ENCODE data around the gene SEPTIN8. TPM values are rescaled to one million over a fixed set of nuclear protein-coding genes. Genes with fewer than 3 reads are reported as not detected.

SEPTIN8 gene
- total RNA-seq, 2 experiments from 2014 or later: 10.6 to 15.5 TPM

DNA sequence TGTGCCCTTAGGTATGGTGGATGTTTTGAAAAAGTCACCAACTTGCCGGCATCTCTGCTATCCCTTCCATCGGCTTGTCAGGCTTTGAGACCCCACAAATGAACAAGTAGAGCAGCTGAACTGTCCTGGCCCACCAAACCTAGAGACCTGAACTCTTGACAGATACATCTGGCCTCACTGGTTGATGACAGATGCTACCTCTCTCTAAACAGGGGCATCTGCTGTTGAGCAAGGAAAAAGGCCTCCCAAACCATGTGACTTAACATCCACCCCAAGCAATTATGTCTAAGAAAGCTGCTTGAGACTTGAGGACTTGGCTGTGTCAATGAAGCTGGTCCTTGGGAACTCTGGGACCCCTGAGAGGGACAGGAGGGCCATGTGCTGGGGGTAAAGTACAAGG, 27.5 kb downstream of the SEPTIN8 start:
- intact Hi-C loops (cut with micrococcal nuclease; ENCODE audit: unreplicated experiment): no loop called here
- POLR2A ChIA-PET: no interaction called here
- BruUV-seq (replicated peaks): no TSS peak

DNA sequence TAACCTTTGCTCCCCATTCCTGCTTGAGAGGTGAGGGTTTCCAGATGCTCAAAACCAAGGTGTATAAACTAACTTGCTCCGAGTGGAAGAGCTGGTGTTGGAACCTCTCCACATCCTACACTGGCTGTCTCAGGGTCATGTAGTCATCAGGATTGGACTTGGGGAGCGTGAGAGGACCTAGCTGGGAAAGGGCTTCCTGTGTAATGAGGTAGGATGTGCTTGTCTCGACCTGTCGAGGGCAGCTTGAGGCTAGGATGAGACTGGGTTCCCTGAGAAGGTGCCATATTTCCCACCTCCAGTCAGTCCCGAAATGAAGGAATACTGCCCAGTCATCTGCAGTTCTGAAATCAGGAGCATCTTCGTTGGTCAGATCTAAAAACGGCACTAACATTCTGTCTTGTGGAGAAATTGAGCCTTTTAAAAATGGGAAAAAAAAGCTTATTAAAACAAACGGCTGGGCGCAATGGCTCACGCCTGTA, 28.5 kb downstream of the SEPTIN8 start:
- ChIA-PET POLR2A (no interaction called here), CTCF (ENCODE audit: unreplicated experiment) (interaction anchor here (0.8 kb wide), 1 partner anchor 9 kb away, joined by 3 read pairs; no protein-coding TSS in a partner anchor)
- Histone ChIP-seq H3K36me3 (ENCODE audit: insufficient read depth, low read length) (no peaks in the 10 kb centered on the region), H3K9me3 (ENCODE audit: low read length) (no peaks in the 10 kb centered on the region), H3K4me3 (ENCODE audit: low read depth, low read length, poor library complexity, severe bottlenecking) (no peak overlapping the region), H3K9me2 (ENCODE audit: insufficient read depth, low read length) (no peaks in the 10 kb centered on the region), H2AFZ (ENCODE audit: low read length) (no peak overlapping the region), H3K27ac (ENCODE audit: low read depth, low read length, poor library complexity, severe bottlenecking) (no peak overlapping the region), H3K79me2 (ENCODE audit: insufficient read depth, low read depth, low read length) (no peaks in the 10 kb centered on the region), H3K4me1 (ENCODE audit: insufficient read depth, low read length, poor library complexity, severe bottlenecking) (no peaks in the 10 kb centered on the region), H3K4me2 (ENCODE audit: low read length) (no peak overlapping the region), H4K20me1 (ENCODE audit: insufficient read depth, low read length) (no peaks in the 10 kb centered on the region)
- TF ChIP-seq, protein P1, sequence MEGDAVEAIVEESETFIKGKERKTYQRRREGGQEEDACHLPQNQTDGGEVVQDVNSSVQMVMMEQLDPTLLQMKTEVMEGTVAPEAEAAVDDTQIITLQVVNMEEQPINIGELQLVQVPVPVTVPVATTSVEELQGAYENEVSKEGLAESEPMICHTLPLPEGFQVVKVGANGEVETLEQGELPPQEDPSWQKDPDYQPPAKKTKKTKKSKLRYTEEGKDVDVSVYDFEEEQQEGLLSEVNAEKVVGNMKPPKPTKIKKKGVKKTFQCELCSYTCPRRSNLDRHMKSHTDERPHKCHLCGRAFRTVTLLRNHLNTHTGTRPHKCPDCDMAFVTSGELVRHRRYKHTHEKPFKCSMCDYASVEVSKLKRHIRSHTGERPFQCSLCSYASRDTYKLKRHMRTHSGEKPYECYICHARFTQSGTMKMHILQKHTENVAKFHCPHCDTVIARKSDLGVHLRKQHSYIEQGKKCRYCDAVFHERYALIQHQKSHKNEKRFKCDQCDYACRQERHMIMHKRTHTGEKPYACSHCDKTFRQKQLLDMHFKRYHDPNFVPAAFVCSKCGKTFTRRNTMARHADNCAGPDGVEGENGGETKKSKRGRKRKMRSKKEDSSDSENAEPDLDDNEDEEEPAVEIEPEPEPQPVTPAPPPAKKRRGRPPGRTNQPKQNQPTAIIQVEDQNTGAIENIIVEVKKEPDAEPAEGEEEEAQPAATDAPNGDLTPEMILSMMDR (conservative IDR thresholded peaks at IDR 0.05; ENCODE audit: low read length): no peak
- TF ChIP-seq EZH2phosphoT487 (IDR thresholded peaks at IDR 0.05; ENCODE audit: borderline replicate concordance, low read depth, low read length): no peak
- intact Hi-C loops (cut with micrococcal nuclease; ENCODE audit: unreplicated experiment): no loop called here
- DNase-seq (ENCODE audit: low spot score): no peak
- BruUV-seq (replicated peaks): no TSS peak

More for the DNA sequence above, 27.5 kb downstream of the SEPTIN8 start:
- H3K4me3 ChIP-seq (ENCODE audit: low read depth, low read length, poor library complexity, severe bottlenecking): no peak overlapping the region
- H3K4me2 ChIP-seq (ENCODE audit: low read length): no peak overlapping the region
- CTCF ChIA-PET (ENCODE audit: unreplicated experiment): no interaction called here
- H3K27ac ChIP-seq (ENCODE audit: low read depth, low read length, poor library complexity, severe bottlenecking): no peak overlapping the region
- H3K36me3 ChIP-seq (ENCODE audit: insufficient read depth, low read length): no peaks in the 10 kb centered on the region
- no peak overlapping the region for H2AFZ ChIP-seq (ENCODE audit: low read length)
- H3K79me2 ChIP-seq (ENCODE audit: insufficient read depth, low read depth, low read length): no peaks in the 10 kb centered on the region
- no peaks in the 10 kb centered on the region for H3K9me3 ChIP-seq (ENCODE audit: low read length)
- DNase-seq (ENCODE audit: low spot score): no peak
- no peaks in the 10 kb centered on the region for H4K20me1 ChIP-seq (ENCODE audit: insufficient read depth, low read length)
- no peaks in the 10 kb centered on the region for H3K9me2 ChIP-seq (ENCODE audit: insufficient read depth, low read length)
- TF ChIP-seq EZH2phosphoT487 (IDR thresholded peaks at IDR 0.05; ENCODE audit: borderline replicate concordance, low read depth, low read length): no peak
- TF ChIP-seq, protein P1 (conservative IDR thresholded peaks at IDR 0.05; ENCODE audit: low read length): no peak
- H3K4me1 ChIP-seq (ENCODE audit: insufficient read depth, low read length, poor library complexity, severe bottlenecking): no peaks in the 10 kb centered on the region

DNA sequence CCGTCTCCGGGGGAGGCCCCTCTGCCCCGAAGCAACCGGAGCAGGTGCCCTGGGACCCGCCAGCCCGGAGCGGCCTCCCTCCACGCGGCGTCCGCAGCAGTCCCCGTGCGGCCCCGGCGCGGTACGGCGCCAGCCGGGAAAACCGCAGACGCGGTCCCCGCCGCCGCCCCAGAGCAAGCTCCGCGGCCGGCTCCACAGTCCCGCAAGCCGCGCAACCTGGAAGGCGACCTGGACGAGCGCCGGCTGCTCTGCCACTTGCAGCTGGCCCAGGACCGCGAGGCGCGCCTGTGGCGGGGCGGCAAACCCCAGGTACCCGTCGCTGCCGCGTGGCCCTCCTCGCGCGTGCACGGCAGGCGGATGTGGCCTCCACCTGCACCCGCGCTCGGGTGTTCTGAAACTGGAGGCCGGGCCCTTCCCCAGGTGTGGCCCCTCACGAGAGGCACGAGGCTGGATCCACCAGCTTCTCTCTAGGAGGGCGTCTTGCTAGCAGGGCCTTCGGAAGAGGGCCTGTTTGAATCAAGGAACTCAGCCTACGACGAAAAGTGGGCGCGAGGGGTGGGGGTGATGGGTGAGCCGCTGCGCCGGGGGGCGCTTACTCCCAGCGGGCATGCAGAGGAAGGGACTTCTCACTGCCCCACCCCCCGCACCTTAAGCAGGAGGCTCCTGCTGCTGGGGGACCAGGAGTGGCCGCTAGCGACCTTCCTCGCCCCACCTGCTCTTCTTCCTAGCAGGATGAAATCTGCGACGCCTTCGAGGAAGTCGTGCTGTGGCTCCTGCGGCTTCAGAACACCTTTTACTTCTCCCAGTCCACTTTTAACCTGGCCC, 29.2 kb downstream of the SEPTIN8 start:
- DNase-seq (ENCODE audit: low spot score): no peak
- H3K36me3 ChIP-seq (ENCODE audit: insufficient read depth, low read length): no peaks in the 10 kb centered on the region
- ChIA-PET CTCF (ENCODE audit: unreplicated experiment) (interaction anchor here (0.5 to 1.1 kb wide), 3 partner anchors 9 to 168 kb away, joined by 3 to 4 read pairs (median 3); partner anchors contain the start of gene KIF3A), POLR2A (interaction anchor here (0.6 kb wide), 2 partner anchors 79 to 545 kb away, joined by 3 read pairs; no protein-coding TSS in a partner anchor)
- H4K20me1 ChIP-seq (ENCODE audit: insufficient read depth, low read length): no peaks in the 10 kb centered on the region
- H3K9me2 ChIP-seq (ENCODE audit: insufficient read depth, low read length): no peaks in the 10 kb centered on the region
- H2AFZ ChIP-seq (ENCODE audit: low read length): no peak overlapping the region
- H3K79me2 ChIP-seq (ENCODE audit: insufficient read depth, low read depth, low read length): no peaks in the 10 kb centered on the region
- BruUV-seq (replicated peaks): no TSS peak
- H3K4me3 ChIP-seq (ENCODE audit: low read depth, low read length, poor library complexity, severe bottlenecking): no peak overlapping the region
- H3K9me3 ChIP-seq (ENCODE audit: low read length): no peaks in the 10 kb centered on the region
- peak overlapping the region; percentile 57; the same call in 1 of the 2 replicates for H3K4me2 ChIP-seq (ENCODE audit: low read length)
- no peak overlapping the region for H3K27ac ChIP-seq (ENCODE audit: low read depth, low read length, poor library complexity, severe bottlenecking)
- no peaks in the 10 kb centered on the region for H3K4me1 ChIP-seq (ENCODE audit: insufficient read depth, low read length, poor library complexity, severe bottlenecking)
- intact Hi-C loops (cut with micrococcal nuclease; ENCODE audit: unreplicated experiment): no loop called here
- no peak for TF ChIP-seq EZH2phosphoT487 (IDR thresholded peaks at IDR 0.05; ENCODE audit: borderline replicate concordance, low read depth, low read length)
- TF ChIP-seq, protein P1 (conservative IDR thresholded peaks at IDR 0.05; ENCODE audit: low read length): no peak
